SK-N-SH treated with all-trans-retinoic acid at 6 μM for 48 hours (cell line): ENCODE measurements around the gene IFT52.

Source experiments
- ATAC-seq: fragments of 200-7000 bp; cut with Tn5 transposase; 3 replicates; pipeline ENCODE4 v1.9.1; 2020; ENCODE audit warnings: mild to moderate bottlenecking, moderate library complexity
- ARNTL ChIP-seq: fragments of 450-650 bp; formaldehyde crosslinking; IDR thresholded peaks from 2 replicates; pipeline ENCODE4 v1.5.0; 2020; ENCODE audit warnings: low read depth, mild to moderate bottlenecking, moderate library complexity, borderline replicate concordance
- CSDC2 ChIP-seq: fragments of 250-450 bp; sonication (Bioruptor Pico); IDR thresholded peaks from 2 replicates; pipeline ENCODE4 v1.5.0; 2020; ENCODE audit warnings: mild to moderate bottlenecking, moderate library complexity
- ESRRG ChIP-seq: fragments of 250-450 bp; sonication (Bioruptor Pico); IDR thresholded peaks from 2 replicates; pipeline ENCODE4 v1.6.1; 2021; ENCODE audit warnings: mild to moderate bottlenecking
- GLIS3 ChIP-seq: fragments of 250-450 bp; sonication (Bioruptor Pico); IDR thresholded peaks from 2 replicates; pipeline ENCODE4 v1.5.0; 2020; ENCODE audit warnings: mild to moderate bottlenecking, moderate library complexity
- ISL1 ChIP-seq: fragments of 250-450 bp; sonication (Bioruptor Pico); IDR thresholded peaks from 2 replicates; pipeline ENCODE4 v2.1.2; 2022; ENCODE audit warnings: mild to moderate bottlenecking, moderate library complexity
- PPARA ChIP-seq: fragments of 250-450 bp; sonication (Bioruptor Pico); IDR thresholded peaks from 2 replicates; pipeline ENCODE4 v1.5.0; 2020; ENCODE audit warnings: mild to moderate bottlenecking, borderline replicate concordance
- RARB ChIP-seq: fragments of 250-450 bp; sonication (Bioruptor Pico); IDR thresholded peaks from 2 replicates; pipeline ENCODE4 v1.8.0; 2021; ENCODE audit warnings: mild to moderate bottlenecking, moderate library complexity
- SNAI2 ChIP-seq: fragments of 250-450 bp; sonication (Bioruptor Pico); IDR thresholded peaks from 2 replicates; pipeline ENCODE4 v1.5.0; 2020; ENCODE audit warnings: mild to moderate bottlenecking, moderate library complexity
- TCF4 ChIP-seq: fragments of 250-450 bp; sonication (Bioruptor Pico); IDR thresholded peaks from 2 replicates; pipeline ENCODE4 v1.8.0; 2021; ENCODE audit warnings: mild to moderate bottlenecking, moderate library complexity, borderline replicate concordance
- TOX ChIP-seq: fragments of 250-450 bp; sonication (Bioruptor Pico); IDR thresholded peaks from 2 replicates; pipeline ENCODE4 v1.8.0; 2021; ENCODE audit warnings: mild to moderate bottlenecking, moderate library complexity, borderline replicate concordance
- ZC3H10 ChIP-seq: fragments of 250-450 bp; sonication (Bioruptor Pico); IDR thresholded peaks from 2 replicates; pipeline ENCODE4 v1.5.1; 2021; ENCODE audit warnings: mild to moderate bottlenecking, moderate library complexity
- ZFP3 ChIP-seq: fragments of 250-450 bp; sonication (Bioruptor Pico); IDR thresholded peaks from 2 replicates; pipeline ENCODE4 v1.5.0; 2020; ENCODE audit warnings: mild to moderate bottlenecking, moderate library complexity
- ZNF8 ChIP-seq: fragments of 450-650 bp; formaldehyde crosslinking; IDR thresholded peaks from 2 replicates; pipeline ENCODE4 v1.5.0; 2020; ENCODE audit warnings: mild to moderate bottlenecking, moderate library complexity
- TF ChIP-seq, protein P1 (sequence below): fragments of 250-450 bp; sonication (Bioruptor Pico); IDR thresholded peaks from 2 replicates; pipeline ENCODE4 v1.8.0; 2021; ENCODE audit warnings: low read depth, mild to moderate bottlenecking, moderate library complexity, borderline replicate concordance
- TF ChIP-seq, protein P2 (sequence below): fragments of 250-450 bp; sonication (Bioruptor Pico); IDR thresholded peaks from 2 replicates; pipeline ENCODE4 v1.5.0; 2020; ENCODE audit warnings: mild to moderate bottlenecking, moderate library complexity
- TF ChIP-seq, protein P3 (sequence below): fragments of 250-450 bp; sonication (Bioruptor Pico); IDR thresholded peaks from 2 replicates; pipeline ENCODE4 v1.5.1; 2020; ENCODE audit warnings: low read depth, mild to moderate bottlenecking, moderate library complexity
- TF ChIP-seq, protein P4 (sequence below): fragments of 250-450 bp; sonication (Bioruptor Pico); IDR thresholded peaks from 2 replicates; pipeline ENCODE4 v1.8.0; 2020; ENCODE audit warnings: mild to moderate bottlenecking, moderate library complexity, borderline replicate concordance

The IFT52 gene

DNA sequence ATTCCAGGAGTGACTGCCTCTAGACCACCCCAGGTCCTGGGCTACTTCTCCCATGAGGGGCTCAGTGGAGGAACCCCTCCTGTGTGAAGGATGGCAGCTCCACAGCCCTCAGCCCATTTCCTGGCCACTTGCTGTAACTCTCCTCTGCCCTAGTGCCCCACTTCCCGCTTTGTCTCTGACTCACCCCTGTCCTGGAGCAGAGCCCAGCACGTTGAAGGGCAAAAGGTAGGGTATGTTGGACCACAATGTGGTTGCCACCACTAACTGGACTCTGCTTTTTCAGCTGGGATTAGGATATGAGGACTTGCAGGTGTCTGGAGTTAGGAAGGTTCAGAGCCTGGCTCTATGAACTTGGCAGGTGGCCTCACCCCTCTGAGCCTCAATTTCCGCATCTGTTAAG lies 78.6 kb downstream of the IFT52 start:
- ATAC-seq, result peak; percentile 16; the same call in 2 of the 3 replicates
- no peak for TF ChIP-seq ISL1 (CRISPR knock-in tag)
- TF ChIP-seq ZC3H10 (CRISPR knock-in tag), result no peak
- no peak for TF ChIP-seq PPARA
- TF ChIP-seq, protein P1, sequence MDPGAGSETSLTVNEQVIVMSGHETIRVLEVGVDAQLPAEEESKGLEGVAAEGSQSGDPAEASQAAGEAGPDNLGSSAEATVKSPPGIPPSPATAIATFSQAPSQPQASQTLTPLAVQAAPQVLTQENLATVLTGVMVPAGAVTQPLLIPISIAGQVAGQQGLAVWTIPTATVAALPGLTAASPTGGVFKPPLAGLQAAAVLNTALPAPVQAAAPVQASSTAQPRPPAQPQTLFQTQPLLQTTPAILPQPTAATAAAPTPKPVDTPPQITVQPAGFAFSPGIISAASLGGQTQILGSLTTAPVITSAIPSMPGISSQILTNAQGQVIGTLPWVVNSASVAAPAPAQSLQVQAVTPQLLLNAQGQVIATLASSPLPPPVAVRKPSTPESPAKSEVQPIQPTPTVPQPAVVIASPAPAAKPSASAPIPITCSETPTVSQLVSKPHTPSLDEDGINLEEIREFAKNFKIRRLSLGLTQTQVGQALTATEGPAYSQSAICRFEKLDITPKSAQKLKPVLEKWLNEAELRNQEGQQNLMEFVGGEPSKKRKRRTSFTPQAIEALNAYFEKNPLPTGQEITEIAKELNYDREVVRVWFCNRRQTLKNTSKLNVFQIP (CRISPR knock-in tag), result no peak
- TF ChIP-seq GLIS3 (CRISPR knock-in tag), result no peak
- TF ChIP-seq, protein P2, sequence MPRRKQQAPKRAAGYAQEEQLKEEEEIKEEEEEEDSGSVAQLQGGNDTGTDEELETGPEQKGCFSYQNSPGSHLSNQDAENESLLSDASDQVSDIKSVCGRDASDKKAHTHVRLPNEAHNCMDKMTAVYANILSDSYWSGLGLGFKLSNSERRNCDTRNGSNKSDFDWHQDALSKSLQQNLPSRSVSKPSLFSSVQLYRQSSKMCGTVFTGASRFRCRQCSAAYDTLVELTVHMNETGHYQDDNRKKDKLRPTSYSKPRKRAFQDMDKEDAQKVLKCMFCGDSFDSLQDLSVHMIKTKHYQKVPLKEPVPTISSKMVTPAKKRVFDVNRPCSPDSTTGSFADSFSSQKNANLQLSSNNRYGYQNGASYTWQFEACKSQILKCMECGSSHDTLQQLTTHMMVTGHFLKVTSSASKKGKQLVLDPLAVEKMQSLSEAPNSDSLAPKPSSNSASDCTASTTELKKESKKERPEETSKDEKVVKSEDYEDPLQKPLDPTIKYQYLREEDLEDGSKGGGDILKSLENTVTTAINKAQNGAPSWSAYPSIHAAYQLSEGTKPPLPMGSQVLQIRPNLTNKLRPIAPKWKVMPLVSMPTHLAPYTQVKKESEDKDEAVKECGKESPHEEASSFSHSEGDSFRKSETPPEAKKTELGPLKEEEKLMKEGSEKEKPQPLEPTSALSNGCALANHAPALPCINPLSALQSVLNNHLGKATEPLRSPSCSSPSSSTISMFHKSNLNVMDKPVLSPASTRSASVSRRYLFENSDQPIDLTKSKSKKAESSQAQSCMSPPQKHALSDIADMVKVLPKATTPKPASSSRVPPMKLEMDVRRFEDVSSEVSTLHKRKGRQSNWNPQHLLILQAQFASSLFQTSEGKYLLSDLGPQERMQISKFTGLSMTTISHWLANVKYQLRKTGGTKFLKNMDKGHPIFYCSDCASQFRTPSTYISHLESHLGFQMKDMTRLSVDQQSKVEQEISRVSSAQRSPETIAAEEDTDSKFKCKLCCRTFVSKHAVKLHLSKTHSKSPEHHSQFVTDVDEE (CRISPR knock-in tag), result no peak
- no peak for TF ChIP-seq SNAI2 (CRISPR knock-in tag)
- TF ChIP-seq ZFP3, result no peak
- no peak for TF ChIP-seq ZNF8
- TF ChIP-seq, all 23 proteins: peak for 0

DNA sequence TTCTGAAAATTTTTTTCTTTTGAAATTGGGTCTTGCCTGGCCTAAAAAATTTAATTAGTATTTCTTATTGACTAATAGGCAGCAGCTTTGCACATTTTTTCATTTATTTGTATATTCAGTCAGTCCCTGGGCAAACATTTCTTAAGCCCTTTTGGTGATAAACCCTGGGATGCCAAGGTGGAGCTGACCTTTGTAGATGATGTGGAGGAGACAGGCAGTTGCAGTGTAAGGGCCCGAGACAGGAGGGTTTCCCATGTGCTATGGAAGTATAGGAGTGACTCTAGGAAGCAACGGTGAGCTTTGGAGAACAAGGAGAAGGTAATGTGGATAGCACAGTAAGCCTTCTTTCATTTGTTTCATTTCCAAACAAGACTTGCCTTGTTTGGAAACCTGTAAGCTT lies 79.7 kb downstream of the IFT52 start:
- no peak for ATAC-seq
- no peak for TF ChIP-seq TCF4 (CRISPR knock-in tag)
- TF ChIP-seq ESRRG (CRISPR knock-in tag), result no peak
- TF ChIP-seq RARB (CRISPR knock-in tag), result no peak
- no peak for TF ChIP-seq ISL1 (CRISPR knock-in tag)
- TF ChIP-seq ZC3H10 (CRISPR knock-in tag), result no peak
- TF ChIP-seq ARNTL (CRISPR knock-in tag), result no peak
- no peak for TF ChIP-seq CSDC2
- TF ChIP-seq GLIS3 (CRISPR knock-in tag), result no peak
- TF ChIP-seq, protein P2 (CRISPR knock-in tag), result no peak
- TF ChIP-seq, protein P3, sequence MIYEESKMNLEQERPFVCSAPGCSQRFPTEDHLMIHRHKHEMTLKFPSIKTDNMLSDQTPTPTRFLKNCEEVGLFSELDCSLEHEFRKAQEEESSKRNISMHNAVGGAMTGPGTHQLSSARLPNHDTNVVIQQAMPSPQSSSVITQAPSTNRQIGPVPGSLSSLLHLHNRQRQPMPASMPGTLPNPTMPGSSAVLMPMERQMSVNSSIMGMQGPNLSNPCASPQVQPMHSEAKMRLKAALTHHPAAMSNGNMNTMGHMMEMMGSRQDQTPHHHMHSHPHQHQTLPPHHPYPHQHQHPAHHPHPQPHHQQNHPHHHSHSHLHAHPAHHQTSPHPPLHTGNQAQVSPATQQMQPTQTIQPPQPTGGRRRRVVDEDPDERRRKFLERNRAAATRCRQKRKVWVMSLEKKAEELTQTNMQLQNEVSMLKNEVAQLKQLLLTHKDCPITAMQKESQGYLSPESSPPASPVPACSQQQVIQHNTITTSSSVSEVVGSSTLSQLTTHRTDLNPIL (CRISPR knock-in tag), result no peak
- TF ChIP-seq, protein P4, sequence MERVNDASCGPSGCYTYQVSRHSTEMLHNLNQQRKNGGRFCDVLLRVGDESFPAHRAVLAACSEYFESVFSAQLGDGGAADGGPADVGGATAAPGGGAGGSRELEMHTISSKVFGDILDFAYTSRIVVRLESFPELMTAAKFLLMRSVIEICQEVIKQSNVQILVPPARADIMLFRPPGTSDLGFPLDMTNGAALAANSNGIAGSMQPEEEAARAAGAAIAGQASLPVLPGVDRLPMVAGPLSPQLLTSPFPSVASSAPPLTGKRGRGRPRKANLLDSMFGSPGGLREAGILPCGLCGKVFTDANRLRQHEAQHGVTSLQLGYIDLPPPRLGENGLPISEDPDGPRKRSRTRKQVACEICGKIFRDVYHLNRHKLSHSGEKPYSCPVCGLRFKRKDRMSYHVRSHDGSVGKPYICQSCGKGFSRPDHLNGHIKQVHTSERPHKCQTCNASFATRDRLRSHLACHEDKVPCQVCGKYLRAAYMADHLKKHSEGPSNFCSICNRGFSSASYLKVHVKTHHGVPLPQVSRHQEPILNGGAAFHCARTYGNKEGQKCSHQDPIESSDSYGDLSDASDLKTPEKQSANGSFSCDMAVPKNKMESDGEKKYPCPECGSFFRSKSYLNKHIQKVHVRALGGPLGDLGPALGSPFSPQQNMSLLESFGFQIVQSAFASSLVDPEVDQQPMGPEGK, result no peak
- no peak for TF ChIP-seq TOX (CRISPR knock-in tag)

DNA sequence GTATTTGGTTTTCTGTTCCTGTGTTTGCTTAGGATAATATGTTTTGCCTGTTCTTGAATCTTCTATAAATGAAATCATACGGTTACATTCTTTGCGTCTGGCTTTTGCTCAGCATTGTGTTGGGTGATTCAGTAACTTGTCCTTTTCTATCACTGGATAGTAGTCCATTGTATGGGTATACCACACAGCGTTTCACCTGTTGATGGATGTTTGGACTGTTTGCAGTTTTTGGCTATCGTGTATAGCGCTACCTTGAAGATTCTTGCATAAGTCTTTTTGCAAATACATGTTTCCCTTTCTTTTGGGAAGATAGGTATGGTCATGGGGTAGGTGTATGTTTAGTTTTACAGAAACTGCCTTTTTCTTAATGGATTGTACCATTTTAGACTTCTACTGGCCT lies 85.6 kb downstream of the IFT52 start:
- TF ChIP-seq TCF4 (CRISPR knock-in tag), result no peak
- no peak for ATAC-seq

DNA sequence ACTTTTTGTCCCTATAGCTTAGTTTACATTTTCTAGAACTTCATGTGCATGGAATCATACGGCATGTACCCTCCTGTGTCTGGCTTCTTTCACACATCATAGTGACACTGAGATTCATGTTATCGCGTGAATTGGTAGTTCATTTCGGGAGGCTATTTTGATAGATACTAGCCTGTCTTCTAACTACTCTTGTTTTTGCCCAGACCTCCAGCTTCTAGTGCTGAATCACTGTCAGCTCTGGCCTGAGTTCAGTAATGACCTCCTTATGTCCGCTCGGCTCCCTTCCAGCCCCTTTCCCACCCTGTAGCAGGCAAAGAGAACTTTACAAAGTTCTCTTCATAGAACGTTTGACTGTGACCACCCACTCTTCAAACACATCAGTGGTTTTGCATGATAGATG lies 90.2 kb downstream of the IFT52 start:
- TF ChIP-seq, protein P3 (CRISPR knock-in tag), result no peak
- ATAC-seq, result no peak
